ENCODE results near the gene NGF.

Gene NGF

DNA sequence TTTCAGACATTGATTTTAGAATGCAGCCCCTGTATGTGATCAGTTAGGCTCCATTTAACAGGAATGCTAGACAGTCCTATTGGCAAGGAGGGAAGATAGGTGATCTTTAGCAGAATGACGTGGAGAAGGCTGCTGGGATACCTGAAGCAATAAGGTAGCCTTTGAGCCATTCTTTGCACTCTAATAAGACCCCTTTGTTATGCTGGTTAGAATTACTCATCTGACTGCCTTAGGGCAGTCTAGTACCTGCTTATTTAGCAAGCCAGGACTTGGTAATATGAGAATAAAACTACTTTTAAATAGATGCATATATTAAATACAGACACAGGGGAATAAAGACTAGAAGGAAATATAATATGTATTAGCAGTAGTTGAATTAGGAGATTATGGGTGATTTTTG is 29.1 kb downstream of the NGF start:
- DNase-seq: no peak

DNA sequence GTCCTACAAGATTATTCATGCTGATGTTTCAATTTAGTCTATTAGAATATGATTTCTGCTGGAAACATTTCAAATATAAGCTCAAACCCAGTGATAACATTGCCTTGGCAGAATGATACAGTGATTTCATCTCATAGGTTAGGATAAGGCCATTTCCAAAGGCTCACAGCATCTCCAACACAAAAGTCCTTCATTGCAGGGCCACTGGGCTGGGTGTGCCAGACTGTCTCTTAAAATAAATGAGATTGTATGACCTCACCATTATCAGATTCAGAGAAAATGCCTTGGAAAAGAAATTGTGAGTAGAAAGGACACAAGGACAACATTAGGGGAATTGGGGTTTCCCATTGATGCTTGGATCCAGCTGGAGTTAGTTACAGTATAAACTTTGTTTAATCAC is 30.4 kb downstream of the NGF start:
- no peak for DNase-seq

DNA sequence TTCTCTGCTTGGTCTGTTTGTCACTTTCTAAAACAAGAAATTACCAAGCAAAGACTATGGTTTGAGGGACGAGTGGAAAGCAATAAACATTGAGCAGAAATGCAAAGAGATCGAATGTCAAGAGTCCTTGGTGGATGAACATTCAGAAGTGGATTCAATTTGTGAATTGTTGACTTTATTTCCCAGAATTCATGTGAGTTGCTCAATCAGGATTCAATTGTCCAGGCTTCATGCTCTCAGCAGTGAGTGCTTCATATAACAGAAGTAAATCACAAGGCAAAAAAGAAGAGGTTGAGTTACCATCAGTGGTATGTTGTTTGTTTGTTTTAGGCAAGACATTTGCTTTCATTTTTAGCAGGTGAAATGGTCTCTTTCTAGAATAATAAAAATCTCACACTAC is 31.9 kb downstream of the NGF start:
- DNase-seq: peak; percentile 68

DNA sequence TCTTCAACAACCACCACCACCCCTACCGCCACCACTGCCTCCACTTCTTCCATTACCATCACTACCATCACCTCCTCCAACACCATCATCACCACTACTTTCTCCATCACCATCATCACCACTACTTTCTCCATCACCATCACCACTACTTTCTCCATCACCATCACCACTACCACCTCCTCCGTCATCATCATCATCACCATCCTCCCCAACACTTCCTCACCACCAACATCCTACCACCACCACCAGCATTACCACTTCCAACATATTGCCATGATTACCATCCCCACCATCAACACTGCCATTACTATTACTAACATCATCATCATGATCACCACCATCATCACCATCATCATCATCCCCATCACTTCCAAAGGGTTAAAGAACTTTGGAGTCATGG is 34.7 kb downstream of the NGF start:
- DNase-seq: no peak

DNA sequence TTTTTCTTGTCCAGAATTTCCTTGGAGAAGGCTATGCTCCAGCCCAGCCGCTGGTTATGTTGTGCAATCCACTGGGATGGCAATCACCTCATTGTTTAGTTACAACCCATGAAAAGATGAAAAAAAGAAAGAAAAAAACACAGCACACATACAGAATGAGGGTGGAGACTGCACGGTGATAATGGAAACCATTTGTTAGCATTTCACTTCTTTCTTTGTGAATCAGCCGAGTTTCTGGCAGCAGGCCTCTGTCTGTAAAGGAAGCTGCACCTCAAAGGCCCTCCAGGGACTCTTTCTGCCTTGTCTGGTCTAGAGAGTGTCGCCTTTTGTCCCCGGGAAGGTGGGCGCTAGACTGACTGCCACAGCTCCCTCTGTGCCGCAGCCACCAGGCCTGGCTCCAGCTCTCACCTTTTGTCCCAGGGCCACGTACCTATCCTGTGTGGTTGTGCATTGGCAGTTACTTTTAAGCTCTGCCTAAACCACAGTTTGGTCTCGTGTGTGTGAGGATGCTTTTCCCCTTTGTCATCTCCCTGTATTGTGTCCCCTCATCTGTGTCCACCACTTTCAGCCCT is 35.6 kb downstream of the NGF start:
- DNase-seq: no peak

DNA sequence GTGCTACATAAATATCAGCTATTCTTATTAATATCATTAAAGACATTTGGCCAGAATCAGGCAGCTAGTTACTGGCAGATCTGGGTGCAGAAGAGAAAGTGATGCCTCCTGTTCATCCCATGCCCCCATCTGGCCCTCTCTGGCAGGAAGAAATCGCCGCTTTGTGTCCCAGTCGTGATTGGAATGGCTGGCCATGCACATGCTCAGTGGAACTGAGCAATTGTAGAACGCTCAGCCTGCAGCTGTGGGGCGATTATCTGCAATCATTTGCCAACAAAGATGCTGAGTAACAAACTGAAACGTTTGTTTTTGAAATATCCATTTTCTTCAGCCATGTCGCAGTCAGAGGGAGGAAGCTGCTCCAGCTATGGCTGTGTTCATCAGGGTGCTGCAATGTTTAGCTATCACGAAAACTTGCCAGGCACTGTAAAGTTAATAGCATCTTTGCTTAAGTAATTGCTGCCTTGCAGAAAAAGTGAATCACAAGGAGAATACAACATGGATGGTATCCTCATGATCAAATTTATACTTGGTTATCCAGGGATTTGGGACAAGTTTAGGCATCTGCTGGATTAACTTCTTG is 36.5 kb downstream of the NGF start:
- no peak for DNase-seq

DNA sequence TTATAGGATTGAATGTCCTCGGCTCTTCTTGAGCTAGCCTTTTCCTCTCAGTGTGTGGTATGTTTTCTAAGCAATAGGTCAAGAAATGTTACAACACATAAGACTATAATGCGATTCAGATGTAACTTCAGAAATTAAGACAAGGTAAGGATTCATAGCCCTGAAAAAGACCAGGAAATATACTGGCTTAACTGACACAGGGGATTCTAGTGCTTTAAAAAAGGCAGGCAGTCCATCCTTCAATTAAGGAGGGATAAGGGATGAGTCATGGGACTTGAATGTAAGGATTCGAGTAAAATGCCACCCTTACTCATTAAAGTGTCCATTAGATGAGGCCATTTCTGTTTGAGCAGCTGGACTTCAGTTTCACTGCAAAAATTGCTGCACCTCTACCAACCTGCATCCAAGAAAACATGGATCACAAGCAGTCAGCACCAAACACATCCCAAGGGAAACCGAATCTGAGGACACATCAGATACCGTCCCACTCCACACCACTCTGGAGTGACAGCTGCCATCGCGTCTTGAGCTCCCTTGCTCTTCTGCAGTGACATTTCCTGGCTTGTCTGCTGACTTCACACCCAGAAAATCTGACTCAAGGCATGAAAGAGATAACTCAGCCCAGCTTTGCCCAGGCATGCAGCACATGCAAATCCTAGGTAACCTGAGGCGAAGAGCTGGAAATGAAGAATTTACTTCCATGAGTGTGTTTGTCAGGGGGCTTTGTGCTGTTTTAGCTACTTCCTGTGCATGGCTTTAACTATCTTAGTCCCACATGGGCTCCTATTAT is 37.8 kb downstream of the NGF start:
- DNase-seq: no peak

DNA sequence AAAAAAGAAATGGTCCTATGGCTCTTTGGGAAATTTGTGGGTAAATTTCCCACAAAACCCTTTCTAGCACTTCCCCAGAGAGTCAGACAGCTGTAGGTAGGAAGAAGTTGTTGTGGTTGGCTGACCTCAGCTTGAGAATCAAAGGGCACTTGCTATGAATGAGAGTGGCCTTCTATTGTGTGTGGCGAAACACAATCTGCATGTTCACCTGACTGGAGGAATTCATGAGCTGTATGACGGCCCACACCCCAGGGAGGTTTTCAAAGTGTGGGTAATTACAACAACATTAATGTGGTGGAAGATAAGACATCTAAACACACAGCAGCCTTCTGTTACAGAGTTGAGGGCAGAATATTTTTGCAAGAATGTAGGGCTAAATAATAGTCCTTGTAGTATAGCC is 38.8 kb downstream of the NGF start:
- no peak for DNase-seq

DNA sequence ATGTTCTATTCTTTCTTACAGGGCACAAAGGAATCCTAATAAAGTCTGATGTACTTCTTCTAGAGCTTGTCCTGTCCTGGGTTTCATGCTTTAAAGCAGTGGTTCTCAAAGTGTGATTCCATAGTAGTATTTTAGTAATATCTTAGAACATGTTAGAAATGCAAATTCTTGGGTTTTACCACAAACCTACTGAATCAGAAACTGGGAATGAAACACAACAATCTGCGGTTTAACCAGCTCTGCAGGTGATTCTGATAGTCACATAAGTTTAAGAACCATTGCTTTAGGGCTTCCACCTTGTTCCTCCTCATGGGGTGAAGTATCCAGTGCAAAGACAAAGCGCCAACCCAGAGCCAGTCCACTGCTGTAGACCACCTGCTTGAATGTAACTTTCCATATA is 41.1 kb downstream of the NGF start:
- no peak for DNase-seq

DNA sequence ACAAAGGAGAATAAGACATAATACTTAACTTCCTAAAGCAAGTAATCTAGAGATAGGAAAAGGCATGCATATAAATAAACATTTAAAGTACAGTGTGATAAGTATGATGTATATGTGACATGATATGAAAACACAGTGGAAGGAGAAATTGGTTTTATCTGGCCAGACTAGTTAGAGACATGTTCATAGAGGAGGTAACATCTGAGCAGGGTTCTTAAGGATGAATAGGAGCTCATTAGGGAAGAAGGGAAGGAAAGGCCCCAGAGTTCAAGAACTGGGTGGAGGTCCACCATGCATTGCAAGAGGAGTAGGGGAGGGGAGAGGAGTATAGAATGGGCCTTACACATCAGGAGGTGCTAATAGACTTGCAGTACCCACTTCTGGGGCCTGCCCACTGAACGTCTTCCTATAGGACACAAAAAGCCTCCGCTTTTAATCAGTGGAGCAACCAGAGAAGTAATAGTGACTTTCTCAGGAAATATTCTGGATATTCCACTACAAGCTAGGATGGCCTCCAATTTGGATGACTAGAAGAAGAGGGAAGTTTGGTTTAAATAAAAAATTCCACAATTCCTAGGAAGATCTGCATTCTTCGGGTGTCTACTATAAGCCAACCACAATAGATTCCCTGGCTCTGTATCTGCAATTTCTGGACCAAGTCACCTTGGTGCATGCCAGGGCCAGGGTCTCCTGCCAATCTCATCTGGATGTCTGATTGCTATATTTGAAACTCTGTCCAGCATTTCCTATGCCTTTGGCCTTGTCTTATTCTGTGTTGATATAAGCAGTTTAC is 41.9 kb downstream of the NGF start:
- DNase-seq: no peak

DNA sequence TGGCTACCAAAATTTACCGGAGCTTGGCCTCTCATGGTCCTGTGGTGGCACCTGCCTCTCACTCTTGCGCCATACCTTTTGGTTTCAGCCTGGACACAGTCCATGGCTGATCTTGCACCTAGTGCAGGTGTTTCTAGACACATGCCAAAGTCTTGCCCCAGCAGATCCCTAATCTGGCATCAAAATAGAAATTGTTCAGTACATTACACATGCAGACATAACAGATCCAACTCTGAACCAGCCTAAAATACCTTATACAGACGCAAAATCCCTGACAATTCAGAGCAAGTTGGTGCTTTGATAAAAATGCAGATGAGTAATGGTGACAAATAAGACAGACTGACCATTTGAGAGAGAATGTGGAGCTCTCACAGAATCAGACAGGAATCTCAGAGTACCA is 44.1 kb downstream of the NGF start:
- no peak for DNase-seq

DNA sequence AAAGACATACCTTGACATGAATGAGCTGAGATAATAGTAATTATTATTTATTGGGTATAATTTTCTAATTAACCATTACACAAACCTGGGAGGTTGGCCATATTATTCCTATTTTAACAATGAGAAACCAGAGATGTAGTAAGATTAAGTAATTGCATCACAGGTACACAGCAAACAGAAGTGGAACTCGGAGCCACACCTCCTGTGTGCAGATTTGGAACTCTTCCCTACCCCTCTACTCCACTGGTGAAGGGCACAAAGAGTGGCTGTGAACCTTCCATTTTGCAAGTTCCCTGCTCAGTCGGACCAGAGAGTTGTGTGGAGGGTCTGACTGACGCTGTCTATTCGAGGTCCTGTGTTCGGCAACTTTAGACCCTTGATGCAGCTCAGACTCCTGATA is 45.0 kb downstream of the NGF start:
- DNase-seq: no peak

DNA sequence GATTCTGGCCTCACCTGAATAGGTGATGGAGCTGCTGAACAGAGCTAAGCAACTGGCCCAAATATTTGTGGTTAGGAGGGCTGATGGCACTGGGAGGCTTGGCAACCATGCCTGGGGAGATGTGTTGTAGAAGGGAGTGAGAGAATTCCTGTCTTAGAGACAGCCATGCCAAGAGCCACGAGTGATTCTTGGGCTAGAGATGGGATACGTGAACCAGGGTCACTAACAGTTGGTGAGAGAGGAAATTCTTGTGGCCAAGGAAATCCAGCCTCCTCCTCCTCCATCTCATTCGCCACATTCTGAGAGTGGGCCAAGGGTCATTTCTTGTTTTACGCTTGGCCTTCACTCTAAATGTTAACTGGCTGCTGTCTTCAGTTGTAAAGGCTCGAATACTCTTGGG is 46.3 kb downstream of the NGF start:
- DNase-seq: no peak

DNA sequence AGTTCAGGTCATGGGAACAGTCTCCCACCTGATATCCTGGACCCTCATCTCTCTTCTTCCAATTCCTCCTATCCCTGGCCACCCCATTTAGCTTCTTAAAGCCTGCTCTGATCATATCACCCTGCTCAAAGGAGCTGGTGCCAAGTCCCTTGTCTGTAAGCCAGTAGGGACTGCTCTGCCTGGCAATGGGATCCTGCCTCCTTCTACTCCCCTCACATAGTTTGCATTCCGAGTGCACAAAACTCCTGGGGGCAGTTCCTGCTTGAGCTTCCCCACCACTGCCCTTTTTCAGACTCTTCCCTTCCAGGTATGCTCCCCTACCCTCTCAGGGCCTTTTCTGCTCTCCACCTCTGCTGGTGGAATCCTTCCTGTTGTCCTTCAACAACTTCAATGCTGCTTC is 48.1 kb downstream of the NGF start:
- DNase-seq: no peak

DNA sequence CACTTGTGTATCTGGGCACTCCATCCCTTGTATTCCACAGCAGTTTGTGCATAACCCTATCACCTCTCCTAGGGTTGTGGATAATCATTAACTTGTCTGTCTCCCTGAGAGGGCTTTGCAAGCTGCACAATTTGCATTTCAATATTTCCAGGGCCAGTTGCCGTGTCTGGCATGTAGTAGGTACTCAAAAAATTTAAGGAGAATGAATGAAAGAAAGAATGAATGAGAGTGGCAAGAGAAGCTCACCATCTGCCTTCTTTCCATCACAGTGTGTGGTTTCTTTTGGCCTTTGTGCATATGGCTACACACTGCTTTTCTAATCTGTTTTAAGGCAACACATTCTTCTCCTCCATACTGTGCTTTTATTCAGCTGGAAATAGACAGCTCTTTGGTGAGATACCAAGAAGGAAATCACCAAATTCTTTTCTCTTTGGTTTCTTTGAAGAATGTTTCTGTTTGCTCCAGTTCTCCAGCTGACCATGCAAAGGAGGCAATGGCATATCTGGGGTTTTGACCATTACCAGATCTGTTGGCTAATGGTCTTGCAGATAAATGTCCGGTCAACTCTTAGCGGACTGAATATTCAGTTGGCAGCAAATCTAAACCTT is 49.4 kb downstream of the NGF start:
- DNase-seq: no peak

DNA sequence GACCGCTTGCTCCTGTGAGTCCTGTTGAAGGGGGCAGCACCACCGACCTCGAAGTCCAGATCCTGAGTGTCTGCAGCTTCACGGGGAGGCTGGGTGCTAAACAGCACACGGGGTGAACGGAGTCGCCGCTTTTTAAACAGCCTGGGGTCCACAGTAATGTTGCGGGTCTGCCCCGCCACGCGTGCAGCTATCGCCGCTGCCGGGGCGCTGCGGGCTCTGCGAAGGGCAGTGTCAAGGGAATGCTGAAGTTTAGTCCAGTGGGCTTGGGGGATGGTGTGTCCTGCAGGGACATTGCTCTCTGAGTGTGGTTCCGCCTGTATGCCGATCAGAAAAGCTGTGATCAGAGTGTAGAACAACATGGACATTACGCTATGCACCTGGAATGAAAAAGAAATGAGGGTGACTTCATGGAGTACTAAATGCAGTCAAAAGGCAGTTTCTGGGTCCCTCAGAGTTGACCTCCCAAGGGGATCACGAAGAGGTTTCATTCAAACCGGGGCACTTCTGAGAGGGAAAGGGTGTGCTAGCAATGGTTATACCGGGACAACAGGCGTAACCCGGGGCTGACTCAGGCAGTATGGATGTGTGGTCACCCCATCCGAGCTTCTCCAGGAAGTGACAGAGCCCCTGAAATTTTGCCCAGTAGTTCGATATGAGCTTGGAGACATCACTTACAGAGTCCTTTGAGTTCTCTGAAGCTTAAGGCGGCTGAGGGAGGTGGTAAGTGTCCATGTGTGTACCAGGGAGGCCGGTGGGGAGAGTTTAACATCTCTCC is 51.4 kb downstream of the NGF start:
- no peak for DNase-seq

DNA sequence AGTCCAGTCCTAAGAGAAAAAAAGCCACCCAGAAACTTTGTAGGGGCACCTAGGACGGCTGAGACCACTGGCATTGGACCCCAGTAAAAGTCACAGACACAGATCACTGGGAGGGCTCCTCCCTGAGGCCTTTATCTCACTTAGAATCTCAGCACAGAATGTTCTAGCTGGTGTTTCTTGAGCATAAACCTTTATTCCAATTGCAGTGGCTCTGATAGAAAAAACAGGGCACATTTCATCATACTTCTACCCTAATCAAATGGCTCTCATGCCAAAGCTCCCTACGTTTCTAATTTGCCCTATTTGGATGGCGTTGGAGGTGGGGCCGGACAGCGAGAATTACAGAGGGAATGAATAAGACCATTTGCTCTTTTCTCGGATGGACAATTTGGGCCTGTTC is 53.8 kb downstream of the NGF start:
- no peak for DNase-seq

DNA sequence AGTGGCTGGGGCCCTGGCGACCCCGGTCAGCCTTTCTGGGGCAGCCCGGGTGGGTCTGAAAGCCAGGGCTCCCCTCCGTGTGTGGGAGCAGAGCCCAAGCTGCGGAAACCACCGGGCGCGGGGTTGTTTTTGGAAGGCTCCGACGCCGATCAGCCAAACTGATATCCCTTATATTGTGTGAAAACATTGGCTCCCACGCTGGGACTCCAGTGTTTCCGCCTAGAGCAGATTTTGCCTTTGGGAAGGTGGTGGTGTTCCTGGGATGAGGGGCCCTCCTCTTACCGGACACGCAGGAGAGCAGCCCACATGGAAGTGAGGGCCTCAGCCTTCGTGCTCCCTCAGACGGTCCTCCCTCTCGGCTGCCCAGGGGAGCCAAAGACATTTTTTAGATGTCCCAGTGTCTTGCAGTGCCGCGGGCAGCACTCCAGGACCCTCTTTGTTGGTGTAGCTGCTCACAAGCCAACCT is 54.3 kb downstream of the NGF start:
- no peak for DNase-seq

DNA sequence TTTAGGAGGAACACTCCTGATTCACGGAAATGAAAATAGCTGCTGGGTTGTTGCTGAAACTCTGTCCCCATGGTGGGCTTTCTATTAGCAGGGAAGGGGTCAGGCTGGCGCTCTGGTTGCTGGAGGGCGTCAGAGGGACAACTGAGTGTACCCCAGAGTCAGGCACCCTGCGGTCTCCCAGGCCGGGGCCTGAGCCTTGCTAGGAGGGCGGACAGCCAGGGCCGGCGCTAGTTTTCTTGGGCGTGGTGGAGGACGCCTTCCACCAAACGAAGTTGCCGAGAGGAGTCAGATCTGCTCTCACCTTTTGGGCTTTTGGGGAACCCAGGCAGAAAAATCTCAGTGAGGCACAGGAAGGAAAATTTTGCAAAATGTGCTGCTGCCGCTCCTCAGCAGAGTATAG is 54.8 kb downstream of the NGF start:
- DNase-seq: no peak

DNA sequence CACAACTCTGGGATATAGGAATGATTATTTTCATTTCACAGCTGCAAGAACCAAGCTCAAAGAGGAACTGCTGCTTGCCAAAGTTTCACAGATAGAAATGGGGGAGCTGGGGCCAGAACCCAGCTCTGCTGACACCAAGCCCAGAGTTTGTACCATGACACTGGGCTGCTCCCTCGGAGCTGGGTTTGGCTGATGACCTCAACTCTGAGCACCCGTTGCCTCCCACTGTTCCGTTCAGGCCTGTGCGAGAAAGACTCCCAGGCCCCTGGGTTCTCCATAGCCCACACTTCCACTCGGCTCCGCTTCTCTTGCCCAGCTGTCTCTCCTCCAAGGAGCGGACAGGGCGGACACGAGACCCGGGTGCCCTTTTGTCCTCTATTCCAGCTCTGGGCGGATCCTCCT is 55.2 kb downstream of the NGF start:
- no peak for DNase-seq

DNA sequence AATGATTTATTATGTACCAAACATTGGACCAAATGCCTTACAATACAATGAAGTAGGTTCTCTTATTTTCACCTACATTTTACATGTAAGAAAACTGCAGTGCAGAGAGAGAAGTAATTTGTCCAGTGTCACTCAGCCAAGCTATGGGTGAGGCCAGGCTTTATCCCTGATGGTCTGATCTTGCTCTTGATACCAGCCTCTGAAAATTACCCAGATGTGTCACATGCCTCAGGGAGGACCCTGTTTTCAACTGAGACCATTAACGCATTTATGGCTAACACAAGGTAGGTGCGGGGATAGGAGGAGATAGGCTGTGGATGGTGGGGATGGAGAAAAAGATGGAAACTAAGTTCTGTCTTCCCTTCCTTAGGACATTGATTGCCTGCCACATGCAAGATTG is 56.9 kb downstream of the NGF start:
- DNase-seq: no peak

DNA sequence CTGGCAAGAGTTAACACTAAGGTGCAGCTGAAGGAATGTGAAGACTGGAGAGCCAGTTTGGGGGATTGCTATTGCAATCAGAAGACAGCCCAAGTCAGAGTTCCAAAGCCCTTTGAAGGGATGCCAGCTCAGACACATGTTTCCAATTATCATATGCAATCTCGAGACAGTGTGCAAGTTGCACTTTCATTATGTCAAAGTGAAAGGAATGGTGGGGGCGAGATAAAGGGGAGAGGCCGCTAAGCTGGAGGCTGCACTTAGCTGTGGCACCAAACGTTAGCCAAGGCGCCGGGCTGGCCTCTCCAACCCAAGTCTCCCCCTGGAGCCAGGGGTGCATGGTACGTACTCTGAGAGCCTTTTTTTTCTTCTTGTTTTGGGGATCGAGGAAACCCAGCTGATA is 58.0 kb downstream of the NGF start:
- no peak for DNase-seq

DNA sequence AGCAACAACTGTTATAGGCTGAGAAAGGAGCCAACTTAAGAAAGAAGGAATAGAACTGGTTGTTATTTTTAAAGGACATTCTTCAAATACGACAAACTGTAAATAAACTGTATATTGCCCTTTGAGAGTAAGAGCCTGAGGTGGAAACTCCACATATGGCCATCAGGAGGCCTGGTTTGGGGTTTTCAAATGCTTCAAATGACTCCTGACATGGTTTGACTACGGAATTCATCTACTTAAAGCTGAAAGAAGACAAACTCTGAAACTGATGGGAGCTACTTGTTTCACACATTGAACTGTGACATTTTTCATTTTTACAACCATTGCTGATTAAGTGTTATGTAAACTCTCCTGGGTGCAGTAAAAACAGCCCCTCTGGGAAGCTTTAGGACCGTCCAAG is 59.8 kb downstream of the NGF start:
- DNase-seq: no peak

All from NCI-H1092 treated with DMSO at 0.1 percent for 48 hours (cell line).